SK-MEL-5 (cell line): ENCODE data around the gene LAPTM4A. TPM values are rescaled to one million over a fixed set of nuclear protein-coding genes. Genes with fewer than 3 reads are reported as not detected.
A peak's percentile ranks its signal among the peaks of the same experiment; 100 is the strongest.

Source experiments
- DNase-seq: peaks from one replicate; pipeline ENCODE4 v3.0.0-alpha.2; 2016; ENCODE audit warnings: low read depth, low spot score
- in situ Hi-C: cut with HindIII; loops from 2 replicates; pipeline ENCODE4 v1.10.0; 2016; ENCODE audit warnings: low sequenced_read_pairs, high pct_unique_total_duplicates, low pct_unique_long_range_greater_than_20kb
- total RNA-seq: library from RNA; depleted of rRNA; stranded (reverse); fragments of >200 nt; shearing (Covaris generic); gene quantifications from 2 replicates; pipeline ENCODE4 v1.2.3, GENCODE V29; 2014

Gene LAPTM4A
- total RNA-seq, 1 experiment from 2014 or later: 105 TPM

- DNase-seq: no peak
- in situ Hi-C loops: no loop called here
Observed at GRCh38 chr2:20040489-20041172, 10.8 kb downstream of the LAPTM4A start.

GRCh38 chr2:20037660-20038059 lies 13.8 kb downstream of the LAPTM4A start:
- in situ Hi-C loops: no loop called here

GRCh38 chr2:20035955-20036666 lies 15.3 kb downstream of the LAPTM4A start:
- DNase-seq: peak; percentile 23
- in situ Hi-C loops: no loop called here

More at GRCh38 chr2:20037660-20038059, 13.8 kb downstream of the LAPTM4A start:
- DNase-seq: peak; percentile 79

- no peak for DNase-seq
- in situ Hi-C loops: no loop called here
Observed at GRCh38 chr2:20034821-20035220, 16.6 kb downstream of the LAPTM4A start.

GRCh38 chr2:20034218-20034617 lies 17.2 kb downstream of the LAPTM4A start:
- DNase-seq: no peak
- in situ Hi-C loops: no loop called here

- in situ Hi-C loops: no loop called here
- no peak for DNase-seq
Observed at GRCh38 chr2:20033322-20033721, 18.1 kb downstream of the LAPTM4A start.

GRCh38 chr2:20030224-20030623 lies 21.2 kb downstream of the LAPTM4A start:
- in situ Hi-C loops: no loop called here
- DNase-seq: no peak

- in situ Hi-C loops: no loop called here
- DNase-seq: no peak
Observed at GRCh38 chr2:20027705-20028434, 23.6 kb downstream of the LAPTM4A start.

GRCh38 chr2:20027260-20027677 lies 24.2 kb downstream of the LAPTM4A start:
- DNase-seq: no peak
- in situ Hi-C loops: no loop called here

- in situ Hi-C loops: no loop called here
- DNase-seq: no peak
Observed at GRCh38 chr2:20025065-20025786, 26.2 kb downstream of the LAPTM4A start.

GRCh38 chr2:20023688-20024087 lies 27.7 kb downstream of the LAPTM4A start:
- DNase-seq: no peak
- in situ Hi-C loops: no loop called here

GRCh38 chr2:20021405-20022009 lies 29.9 kb downstream of the LAPTM4A start:
- in situ Hi-C loops: no loop called here
- DNase-seq: no peak

- in situ Hi-C loops: no loop called here
- no peak for DNase-seq
Observed at GRCh38 chr2:20019747-20020146, 31.7 kb downstream of the LAPTM4A start.

- in situ Hi-C loops: no loop called here
Observed at GRCh38 chr2:20018601-20019152, 32.8 kb downstream of the LAPTM4A start.

GRCh38 chr2:20016346-20016745 lies 35.1 kb downstream of the LAPTM4A start:
- DNase-seq: no peak
- in situ Hi-C loops: no loop called here

More at GRCh38 chr2:20018601-20019152, 32.8 kb downstream of the LAPTM4A start:
- DNase-seq: no peak

- in situ Hi-C loops: no loop called here
- DNase-seq: peak; percentile 78
Observed at GRCh38 chr2:20015482-20016083, 35.8 kb downstream of the LAPTM4A start.
